ENCODE data around the gene CYTH3. TPM values are rescaled to one million over a fixed set of nuclear protein-coding genes. Genes with fewer than 3 reads are reported as not detected.

CYTH3 gene
- total RNA-seq, 2 donors from 2014 or later: 1.4 to 2.0 TPM

DNA sequence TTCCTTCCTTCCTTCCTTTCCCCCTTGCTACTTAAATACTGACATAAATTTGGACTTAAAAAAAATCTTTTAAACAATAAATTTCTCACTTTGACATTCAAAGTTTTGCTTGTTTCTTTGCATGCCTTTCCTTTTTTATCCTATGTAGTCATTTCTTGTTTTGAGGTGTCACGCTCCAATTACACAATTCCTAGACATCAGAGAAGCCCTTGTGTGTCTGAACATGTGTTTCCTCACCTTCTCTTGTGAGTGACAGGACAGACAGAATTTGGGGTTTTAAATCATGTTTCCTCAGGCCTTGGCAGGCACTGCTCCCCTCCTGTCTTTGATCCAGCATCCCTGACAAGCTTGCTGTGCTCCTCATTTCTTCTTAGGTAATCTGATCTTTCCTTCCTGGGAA lies 91.3 kb downstream of the CYTH3 start:
- H3K4me1 Mint-ChIP-seq (ENCODE audit: low read depth): no peaks in the 10 kb centered on the region
- H3K27me3 Mint-ChIP-seq (ENCODE audit: low read depth): no peaks in the 10 kb centered on the region
- H3K9me3 Mint-ChIP-seq: no peaks in the 10 kb centered on the region
- ATAC-seq (replicated peaks in 1 of 2) (no peak), DNase-seq (no peak)
- H3K36me3 Mint-ChIP-seq (ENCODE audit: insufficient read depth in 2 of 2): no peaks in the 10 kb centered on the region
- H3K27ac Mint-ChIP-seq: no peak overlapping the region
- no peak overlapping the region for H3K4me3 Mint-ChIP-seq

DNA sequence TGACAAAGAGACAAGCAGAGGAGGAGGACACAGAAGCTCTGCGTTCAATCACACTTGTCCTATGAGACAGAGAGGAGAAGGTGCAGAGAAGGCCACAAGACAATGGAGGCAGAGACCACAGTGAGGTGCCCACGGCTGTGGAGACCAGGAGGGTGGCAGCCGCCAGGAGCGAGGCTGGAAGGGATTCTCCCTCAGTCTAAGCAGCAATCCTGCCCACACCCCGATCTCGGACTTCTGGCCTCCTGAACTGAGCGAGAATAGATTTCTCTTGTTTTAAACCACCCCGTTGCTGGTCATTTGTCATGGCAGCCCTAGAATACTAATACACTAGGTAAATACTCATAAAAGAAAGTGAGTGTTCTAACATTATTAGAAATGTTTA lies 92.1 kb downstream of the CYTH3 start:
- no peak overlapping the region for H3K4me3 Mint-ChIP-seq

DNA sequence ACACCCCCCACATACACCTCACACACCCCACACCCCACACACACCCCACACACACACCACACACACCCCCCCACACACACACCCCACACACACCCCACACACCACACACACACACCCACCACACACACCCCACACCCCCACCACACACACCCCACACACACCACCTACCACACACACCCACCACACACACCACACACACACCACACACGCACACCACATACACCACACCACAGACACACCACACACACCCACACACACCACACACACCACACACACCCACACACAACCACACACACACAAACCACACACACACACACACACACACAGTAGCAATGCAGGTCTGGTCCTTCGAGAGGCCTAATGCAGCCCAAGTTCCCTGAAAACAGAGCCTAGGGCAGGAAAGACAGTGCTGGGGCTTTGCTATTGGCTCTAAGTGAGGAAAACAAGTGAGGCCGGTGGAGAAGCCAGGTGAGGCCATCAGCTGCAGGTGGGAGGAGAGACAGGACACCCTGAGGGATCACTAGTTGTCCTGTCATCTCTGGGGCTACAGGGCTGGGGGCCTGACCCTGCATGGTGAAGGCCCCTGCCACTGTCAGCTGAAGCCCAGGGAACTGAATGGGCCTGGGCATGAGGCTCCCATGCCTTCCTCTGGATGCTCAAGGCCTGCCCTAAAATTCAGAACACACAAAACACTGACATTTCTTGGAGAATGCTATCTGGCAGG lies 92.6 kb downstream of the CYTH3 start:
- Mint-ChIP-seq H3K36me3 (ENCODE audit: insufficient read depth in 2 of 2) (no peaks in the 10 kb centered on the region), H3K27ac (no peak overlapping the region), H3K27me3 (ENCODE audit: low read depth) (no peaks in the 10 kb centered on the region), H3K9me3 (no peaks in the 10 kb centered on the region), H3K4me3 (no peak overlapping the region), H3K4me1 (ENCODE audit: low read depth) (no peaks in the 10 kb centered on the region)
- ATAC-seq (replicated peaks in 1 of 2): no peak
- DNase-seq: no peak

More for the DNA sequence above, 92.1 kb downstream of the CYTH3 start:
- Mint-ChIP-seq H3K4me1 (ENCODE audit: low read depth) (no peaks in the 10 kb centered on the region), H3K27ac (no peak overlapping the region), H3K36me3 (ENCODE audit: insufficient read depth in 2 of 2) (no peaks in the 10 kb centered on the region), H3K9me3 (no peaks in the 10 kb centered on the region), H3K27me3 (ENCODE audit: low read depth) (no peaks in the 10 kb centered on the region)
- ATAC-seq (replicated peaks in 1 of 2): no peak
- DNase-seq: no peak

DNA sequence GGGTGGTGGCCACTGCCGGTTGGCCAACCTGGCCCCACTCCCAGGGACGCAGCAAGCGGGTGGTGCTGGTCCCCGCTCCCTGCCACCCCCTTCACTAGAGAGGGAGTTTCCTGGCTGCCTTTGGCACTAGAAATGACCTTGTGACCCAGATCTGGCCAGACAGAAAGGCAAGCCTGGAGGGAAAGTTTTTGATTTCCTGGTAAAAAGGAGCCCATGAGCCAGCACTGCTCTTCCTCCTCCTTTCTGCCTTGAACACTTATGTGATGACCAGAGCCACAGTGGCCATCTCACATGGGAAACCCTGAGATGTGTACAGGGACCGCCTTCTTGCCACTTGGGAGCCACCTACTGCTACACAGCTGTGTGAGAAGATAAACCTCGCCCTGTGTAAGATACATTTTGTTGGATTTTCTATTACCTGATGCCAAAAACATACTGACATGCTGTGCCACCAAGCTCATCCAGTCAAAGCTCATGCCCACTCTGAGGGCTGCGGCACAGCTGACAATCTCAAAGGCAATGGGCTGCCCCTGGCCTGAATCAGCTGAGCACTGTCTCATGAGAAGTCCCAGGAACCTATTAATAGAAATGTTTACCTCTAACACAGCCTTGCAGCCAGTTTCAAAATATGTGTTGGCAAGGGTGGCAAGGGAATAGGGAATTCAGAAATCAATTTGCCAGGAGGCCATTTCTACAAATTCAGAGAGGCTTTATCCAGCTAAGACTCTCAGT lies 94.0 kb downstream of the CYTH3 start:
- ATAC-seq (replicated peaks in 1 of 2) (no peak), DNase-seq (no peak)
- no peaks in the 10 kb centered on the region for H3K9me3 Mint-ChIP-seq
- no peaks in the 10 kb centered on the region for H3K36me3 Mint-ChIP-seq (ENCODE audit: insufficient read depth in 2 of 2)
- H3K27ac Mint-ChIP-seq: no peak overlapping the region
- no peaks in the 10 kb centered on the region for H3K4me1 Mint-ChIP-seq (ENCODE audit: low read depth)
- no peaks in the 10 kb centered on the region for H3K27me3 Mint-ChIP-seq (ENCODE audit: low read depth)
- H3K4me3 Mint-ChIP-seq: no peak overlapping the region

DNA sequence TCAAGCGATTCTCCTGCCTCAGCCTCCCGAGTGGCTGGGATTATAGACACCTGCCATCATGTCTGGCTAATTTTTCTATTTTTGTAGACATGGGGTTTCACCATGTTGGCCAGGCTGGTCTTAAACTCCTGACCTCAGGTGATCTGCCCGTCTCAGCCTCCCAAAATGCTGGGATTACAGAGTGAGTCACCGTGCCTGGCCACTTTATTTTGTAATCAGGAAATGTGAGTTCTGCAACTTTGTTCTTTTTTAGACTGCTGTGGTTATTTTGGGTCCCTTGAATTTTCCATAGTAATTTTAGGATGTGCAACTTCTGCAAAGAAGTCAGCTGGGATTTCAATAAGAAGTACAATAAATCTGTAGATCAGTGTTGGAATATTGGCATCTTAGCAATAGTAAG lies 96.8 kb downstream of the CYTH3 start:
- Mint-ChIP-seq H3K9me3 (no peaks in the 10 kb centered on the region), H3K4me1 (ENCODE audit: low read depth) (no peaks in the 10 kb centered on the region)
- no peak for ATAC-seq (replicated peaks in 1 of 2)

DNA sequence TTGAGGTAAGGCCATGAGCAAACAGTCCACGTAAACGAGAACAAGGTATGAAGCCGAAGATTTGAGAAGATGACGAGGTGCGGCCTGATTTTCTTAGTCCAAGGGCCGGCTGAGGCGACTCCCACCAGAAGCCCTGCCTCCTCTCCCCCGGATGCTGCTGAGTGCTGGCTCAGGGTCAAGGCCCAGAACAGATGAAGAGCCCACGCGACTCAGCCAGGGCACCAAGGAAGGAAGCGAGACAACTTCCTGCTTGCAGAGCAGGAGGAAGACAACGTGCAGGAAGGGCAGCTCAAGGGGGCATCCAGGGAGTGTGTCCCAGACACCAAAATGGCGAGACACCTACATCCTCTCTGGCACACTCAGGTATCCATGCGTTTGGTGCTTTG lies 99.5 kb downstream of the CYTH3 start:
- no peaks in the 10 kb centered on the region for H3K9me3 Mint-ChIP-seq
- H3K4me1 Mint-ChIP-seq (ENCODE audit: low read depth): no peaks in the 10 kb centered on the region
- H3K27me3 Mint-ChIP-seq (ENCODE audit: low read depth): no peaks in the 10 kb centered on the region
- H3K27ac Mint-ChIP-seq: no peak overlapping the region
- no peak for ATAC-seq (replicated peaks in 1 of 2)
- no peak overlapping the region for H3K4me3 Mint-ChIP-seq
- no peak for DNase-seq
- H3K36me3 Mint-ChIP-seq (ENCODE audit: insufficient read depth in 2 of 2): no peaks in the 10 kb centered on the region

More for the DNA sequence above, 96.8 kb downstream of the CYTH3 start:
- H3K27me3 Mint-ChIP-seq (ENCODE audit: low read depth): no peaks in the 10 kb centered on the region
- H3K27ac Mint-ChIP-seq: no peak overlapping the region
- H3K4me3 Mint-ChIP-seq: no peak overlapping the region
- no peak for DNase-seq
- no peaks in the 10 kb centered on the region for H3K36me3 Mint-ChIP-seq (ENCODE audit: insufficient read depth in 2 of 2)

DNA sequence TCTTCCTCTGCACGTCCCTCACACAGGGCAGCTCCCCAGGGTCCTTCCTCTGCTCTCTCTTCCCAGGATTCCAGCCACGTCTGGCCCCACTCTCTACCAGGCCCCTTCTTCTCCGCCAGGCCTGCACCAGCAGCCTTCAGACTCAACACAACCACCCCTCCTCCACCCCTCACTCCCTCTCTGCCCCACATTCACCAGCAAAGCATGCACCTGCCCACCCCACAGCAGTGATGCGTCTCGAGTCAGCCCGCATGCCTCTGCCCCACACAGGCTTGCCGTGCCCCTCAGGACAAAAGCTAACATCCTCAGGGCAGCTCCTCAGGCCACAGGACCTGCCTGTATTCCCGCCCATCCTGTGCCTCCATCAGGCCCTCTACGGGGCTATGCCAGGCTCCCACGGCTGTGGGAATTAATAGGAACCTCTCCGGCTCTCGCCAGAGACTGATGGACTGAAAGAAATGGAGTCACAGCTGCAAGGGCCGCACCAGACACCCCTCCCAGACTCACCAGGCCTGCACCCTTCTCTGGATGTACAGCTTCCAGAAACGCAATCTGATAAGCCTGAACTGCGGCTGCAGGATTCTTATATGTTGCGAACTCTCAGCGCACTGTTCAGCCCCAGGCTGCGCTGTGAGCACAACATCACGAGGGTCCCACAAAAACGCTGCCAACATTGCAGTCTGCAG lies 100.1 kb downstream of the CYTH3 start:
- H3K36me3 Mint-ChIP-seq (ENCODE audit: insufficient read depth in 2 of 2): no peaks in the 10 kb centered on the region
- H3K4me3 Mint-ChIP-seq: no peak overlapping the region
- no peaks in the 10 kb centered on the region for H3K27me3 Mint-ChIP-seq (ENCODE audit: low read depth)
- H3K9me3 Mint-ChIP-seq: no peaks in the 10 kb centered on the region
- DNase-seq: no peak
- no peak for ATAC-seq (replicated peaks in 1 of 2)
- H3K4me1 Mint-ChIP-seq (ENCODE audit: low read depth): no peaks in the 10 kb centered on the region
- no peak overlapping the region for H3K27ac Mint-ChIP-seq

DNA sequence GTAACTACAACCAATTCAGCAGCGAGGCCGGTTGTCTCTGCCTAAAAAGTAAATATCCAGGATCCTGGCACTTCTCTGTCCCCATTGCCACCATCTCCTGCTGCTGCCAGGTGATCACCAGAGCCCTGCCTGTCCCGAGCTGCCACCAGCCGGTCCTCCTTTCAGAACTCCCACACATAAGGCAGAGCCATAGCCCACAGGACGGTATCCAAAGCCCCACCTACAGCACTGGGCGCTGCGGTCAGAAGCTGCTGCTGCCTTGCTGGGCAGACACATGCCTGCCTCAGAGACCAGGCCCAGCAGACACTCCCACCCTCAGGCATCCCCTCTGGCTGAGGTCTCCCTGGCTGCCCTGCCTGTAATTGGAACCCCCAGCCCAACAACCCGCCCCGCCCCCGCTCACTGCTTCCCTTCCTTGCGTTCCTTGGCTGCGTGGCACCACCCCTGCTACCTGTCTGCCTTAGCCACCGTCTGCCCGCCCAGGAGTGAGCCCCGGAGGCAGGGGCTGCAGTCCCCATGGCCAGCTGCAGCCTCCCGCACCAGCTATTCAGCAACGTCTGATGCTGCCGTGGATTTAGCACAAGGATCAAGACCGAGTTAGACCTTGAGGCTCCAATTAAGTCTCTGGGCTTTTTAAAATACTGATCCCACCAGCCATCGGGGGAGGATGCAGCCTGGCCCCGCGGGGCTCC lies 100.7 kb downstream of the CYTH3 start:
- Mint-ChIP-seq H3K4me1 (ENCODE audit: low read depth) (no peaks in the 10 kb centered on the region), H3K4me3 (no peak overlapping the region), H3K27ac (no peak overlapping the region), H3K27me3 (ENCODE audit: low read depth) (no peaks in the 10 kb centered on the region), H3K36me3 (ENCODE audit: insufficient read depth in 2 of 2) (no peaks in the 10 kb centered on the region), H3K9me3 (no peaks in the 10 kb centered on the region)
- ATAC-seq (replicated peaks in 1 of 2): no peak
- no peak for DNase-seq

DNA sequence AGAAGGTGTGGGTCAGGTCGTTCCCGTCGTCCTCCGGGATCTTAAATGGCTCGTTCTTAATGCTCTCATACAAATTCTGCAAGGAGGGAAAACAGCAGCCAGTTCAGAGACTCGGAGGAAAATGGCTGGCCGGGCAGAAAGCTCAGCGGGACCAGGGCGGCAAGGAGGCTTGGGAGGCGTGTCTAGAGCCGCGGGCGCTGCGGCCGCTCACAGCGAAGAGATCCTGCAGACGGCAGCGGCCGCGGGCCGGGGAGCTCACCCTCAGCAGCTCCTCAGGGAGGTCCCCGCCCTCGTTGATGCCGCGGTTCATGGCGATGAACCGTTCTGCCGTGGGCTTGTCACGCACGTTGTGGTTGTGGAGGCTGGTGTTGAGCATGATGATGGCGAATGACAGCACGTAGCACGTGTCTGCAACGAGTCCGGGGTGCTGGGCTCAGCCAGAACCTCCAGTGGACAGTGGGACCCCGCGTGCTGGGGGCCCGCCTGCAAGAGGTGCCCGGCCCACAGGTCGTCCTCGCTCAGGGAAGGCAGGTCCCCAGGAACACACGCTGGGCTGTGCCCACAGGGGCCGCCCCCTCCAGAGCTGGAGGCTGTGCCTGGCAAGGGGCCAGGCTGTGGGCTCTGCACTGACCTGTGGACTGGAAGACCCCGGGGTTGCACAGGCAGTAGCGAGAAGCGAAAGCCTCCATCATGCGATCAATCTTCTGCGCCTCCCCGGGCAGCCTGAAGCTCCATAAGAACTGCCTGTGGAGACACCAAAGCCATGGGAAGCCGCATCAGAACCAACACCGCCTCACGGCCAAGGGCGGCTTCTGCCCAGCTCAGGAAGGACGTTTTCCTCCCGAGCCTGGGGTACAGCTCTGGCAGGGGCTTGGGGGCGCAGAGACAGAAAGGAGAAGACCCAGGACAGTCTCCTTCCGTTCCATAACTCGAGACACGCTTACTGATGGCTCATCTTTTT lies 101.6 kb downstream of the CYTH3 start:
- Mint-ChIP-seq H3K4me3 (peak overlapping the region; percentile 15 to 20), H3K27me3 (ENCODE audit: low read depth) (no peaks in the 10 kb centered on the region), H3K9me3 (no peaks in the 10 kb centered on the region), H3K4me1 (ENCODE audit: low read depth) (no peaks in the 10 kb centered on the region), H3K36me3 (ENCODE audit: insufficient read depth in 2 of 2) (no peaks in the 10 kb centered on the region), H3K27ac (no peak overlapping the region)
- ATAC-seq (replicated peaks in 1 of 2): no peak
- no peak for DNase-seq

DNA sequence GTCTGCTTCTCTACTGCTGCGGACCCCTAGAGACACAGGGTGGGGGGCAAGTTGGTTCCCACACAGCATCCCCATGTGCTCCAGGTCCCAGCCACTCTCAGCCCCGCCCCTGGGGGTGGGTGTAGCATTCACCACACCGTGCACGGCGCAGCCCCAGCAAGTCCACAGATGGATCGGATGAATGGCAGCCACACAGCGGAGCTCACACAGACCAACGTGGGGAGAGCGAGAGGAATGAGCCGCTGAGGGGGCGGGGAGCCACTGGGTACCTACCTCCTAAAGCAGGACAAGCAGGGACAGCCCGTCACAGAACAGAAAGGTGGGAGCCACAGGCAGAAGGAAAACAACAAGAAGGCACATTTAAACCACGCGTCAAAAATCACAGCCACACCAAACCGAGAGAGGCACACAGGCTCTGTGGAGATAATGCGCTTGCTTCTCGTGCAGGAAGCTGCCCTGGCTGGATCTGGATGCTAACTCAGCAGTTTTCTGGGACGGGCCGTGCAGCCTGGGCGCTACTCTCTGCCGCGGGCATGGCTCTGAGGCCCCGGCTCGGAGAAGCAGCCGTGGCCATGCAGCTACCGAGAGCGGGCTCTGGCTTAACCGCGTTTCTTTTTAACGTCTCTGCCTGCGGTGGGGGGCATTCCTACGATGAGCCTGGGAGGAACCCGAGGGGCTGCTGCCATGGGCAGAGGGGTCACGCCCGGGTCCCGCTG lies 102.5 kb downstream of the CYTH3 start:
- DNase-seq (no peak), ATAC-seq (replicated peaks in 1 of 2) (no peak)
- Mint-ChIP-seq H3K4me3 (peak overlapping the region; percentile 15 to 20), H3K36me3 (ENCODE audit: insufficient read depth in 2 of 2) (no peaks in the 10 kb centered on the region), H3K27ac (no peak overlapping the region), H3K27me3 (ENCODE audit: low read depth) (no peaks in the 10 kb centered on the region), H3K9me3 (no peaks in the 10 kb centered on the region), H3K4me1 (ENCODE audit: low read depth) (no peaks in the 10 kb centered on the region)

DNA sequence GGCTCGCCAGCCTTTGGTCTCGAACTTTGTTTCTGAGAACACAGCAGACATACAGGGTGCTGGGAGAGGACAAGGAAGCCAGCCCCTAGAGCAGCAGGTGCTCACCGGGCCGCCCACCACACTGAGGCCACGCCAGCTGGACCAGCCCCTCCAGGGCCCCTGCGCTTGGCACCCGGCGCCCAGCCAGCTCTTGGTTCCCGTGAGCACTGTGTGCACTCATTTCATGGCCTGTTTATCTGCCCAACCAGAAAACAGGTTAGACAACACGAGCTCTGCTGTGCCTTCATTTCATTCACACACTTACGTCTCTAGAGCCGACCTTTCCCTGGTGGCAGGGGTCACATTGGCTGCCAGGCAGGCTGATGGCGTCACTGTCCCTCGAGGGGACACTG lies 104.0 kb downstream of the CYTH3 start:
- no peak overlapping the region for H3K27ac Mint-ChIP-seq
- ATAC-seq (replicated peaks in 1 of 2) (no peak), DNase-seq (no peak)
- H3K9me3 Mint-ChIP-seq: no peaks in the 10 kb centered on the region
- no peaks in the 10 kb centered on the region for H3K4me1 Mint-ChIP-seq (ENCODE audit: low read depth)
- no peaks in the 10 kb centered on the region for H3K36me3 Mint-ChIP-seq (ENCODE audit: insufficient read depth in 2 of 2)
- no peak overlapping the region for H3K4me3 Mint-ChIP-seq
- no peaks in the 10 kb centered on the region for H3K27me3 Mint-ChIP-seq (ENCODE audit: low read depth)

Data from activated T-cell treated with anti-CD3 and anti-CD28 coated beads, Interleukin-2, amount 50 U/mL, for 72 hours (primary cell).